HG02642 (cell line): ENCODE measurements around the gene RPL18A.
"Not testable (repeated sequence)": the region's sequence is repeated elsewhere in the genome, so short reads cannot be mapped to it uniquely, and the experiment has no call there.

Experiments used
- ATAC-seq: cut with Tn5 transposase; IDR thresholded peaks from one replicate; pipeline ENCODE4 v1.9.1; 2021; ENCODE audit warnings: mild to moderate bottlenecking; ENCODE audit not compliant: unreplicated experiment, poor library complexity

Gene RPL18A

DNA sequence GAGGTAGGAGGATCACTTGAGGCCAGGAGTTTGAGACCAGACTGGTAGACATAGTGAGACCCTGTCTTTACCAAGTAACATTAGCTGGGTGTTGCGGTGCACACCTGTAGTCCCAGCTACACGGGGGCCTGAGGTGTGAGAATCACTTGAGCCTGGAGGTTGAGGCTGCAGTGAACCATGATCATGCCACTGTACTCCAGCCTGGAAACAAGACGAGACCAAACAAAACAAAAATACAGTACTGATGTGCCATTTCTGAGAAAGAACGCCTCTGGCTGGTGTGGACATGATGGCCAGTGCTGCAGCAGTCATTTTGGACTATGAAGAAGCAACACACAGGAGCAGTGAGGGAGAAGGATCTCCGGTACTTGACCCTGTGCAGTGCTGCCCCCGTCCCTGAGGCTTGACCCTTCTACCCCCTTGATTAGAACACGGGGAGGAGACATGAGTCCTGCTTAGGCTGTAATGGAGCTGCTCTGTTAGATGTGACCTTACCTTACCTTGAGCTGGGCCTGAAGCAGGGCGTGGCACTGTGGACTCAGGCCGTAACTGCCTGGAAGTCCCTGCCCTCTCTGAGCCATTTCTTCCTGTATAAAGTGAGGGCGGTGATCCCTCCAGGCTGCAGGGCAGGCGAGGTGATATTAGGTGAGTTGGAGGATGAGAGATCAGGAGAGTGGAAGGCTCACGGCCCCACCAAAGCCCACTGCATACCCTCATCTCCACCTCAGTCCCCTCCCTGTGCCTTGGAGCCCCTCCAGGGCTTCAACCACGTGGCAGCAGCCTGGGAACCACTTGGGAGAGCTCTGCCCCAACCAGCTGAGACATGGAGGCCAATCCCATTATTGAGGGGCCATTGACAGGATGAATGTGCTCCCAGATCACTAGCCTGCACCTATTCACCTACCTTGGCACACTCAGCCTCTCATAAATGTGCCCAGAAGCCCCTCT, 5.9 kb downstream of the RPL18A start:
- ATAC-seq = no peak

DNA sequence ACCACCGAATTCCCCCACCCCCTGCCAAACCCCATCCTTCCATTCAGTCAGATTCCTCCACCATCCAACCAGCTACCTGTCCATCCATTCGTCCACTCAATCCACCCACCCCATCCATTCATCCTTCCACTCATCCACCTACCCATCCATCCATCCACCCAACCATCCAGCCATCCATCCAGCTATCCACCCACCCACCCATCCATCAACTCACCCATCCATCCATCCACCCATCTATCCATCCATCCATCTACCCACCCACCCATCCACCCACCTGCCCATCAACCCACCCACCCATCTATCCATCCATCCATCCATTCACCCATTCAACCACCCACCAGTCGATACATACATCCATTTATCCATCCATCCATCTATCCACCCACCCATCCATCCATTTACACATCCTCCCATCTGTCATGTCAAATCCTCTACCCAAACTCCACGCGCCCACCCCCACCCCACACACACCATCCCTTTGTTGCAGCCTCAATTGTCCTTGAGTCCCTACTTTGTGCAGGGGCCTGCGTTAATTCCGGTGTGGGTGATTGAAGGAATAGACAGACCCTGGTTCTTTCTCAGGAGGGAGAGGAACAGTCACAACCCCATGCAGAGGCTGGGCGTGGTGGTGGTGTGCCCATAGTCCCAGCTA, 6.7 kb downstream of the RPL18A start:
- ATAC-seq = no peak

DNA sequence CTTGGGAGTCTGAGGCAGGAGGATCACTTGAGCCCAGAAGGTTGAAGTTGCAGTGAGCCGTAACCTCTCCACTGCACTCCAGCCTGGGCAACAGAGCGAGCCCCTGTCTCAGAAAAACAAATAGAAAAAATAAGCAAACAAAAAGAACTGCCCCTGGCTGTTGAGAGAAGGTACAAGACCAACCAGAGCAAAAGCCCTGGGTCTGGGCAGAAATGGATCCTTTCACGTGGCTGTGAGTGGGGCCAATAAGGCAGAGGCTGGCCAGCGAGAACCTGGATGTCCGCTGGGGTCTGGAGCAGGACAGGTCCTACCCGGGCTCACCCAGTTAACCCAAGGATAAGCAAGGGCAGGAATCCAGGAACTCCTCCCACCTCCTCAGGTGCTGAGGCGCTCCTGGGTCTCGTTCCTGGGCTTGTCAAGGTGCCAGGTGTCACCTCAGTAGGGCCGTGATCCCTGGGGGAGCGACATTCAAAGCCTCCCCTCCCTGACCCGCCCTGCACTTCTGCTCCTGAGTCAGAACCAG, 7.3 kb downstream of the RPL18A start:
- no peak for ATAC-seq

DNA sequence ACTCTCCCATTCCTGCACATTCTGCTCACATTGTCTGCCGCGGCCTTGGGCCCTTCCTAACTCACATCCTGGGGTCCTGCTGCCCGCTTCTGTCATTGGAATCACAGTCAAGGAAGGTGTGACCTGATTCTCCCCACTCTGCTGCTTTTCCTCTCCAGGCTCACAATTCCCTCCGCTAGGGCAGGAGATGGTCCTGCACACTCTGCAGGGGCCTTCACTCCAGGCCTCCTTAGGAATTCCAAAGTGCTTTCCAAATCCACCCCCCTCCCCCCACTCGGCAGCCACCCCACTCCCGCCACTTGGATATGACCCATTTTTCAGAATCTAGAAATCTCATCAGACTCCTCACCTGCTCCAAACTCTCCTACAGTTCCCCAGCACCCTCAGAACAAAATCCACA, 9.0 kb downstream of the RPL18A start:
- ATAC-seq = no peak

DNA sequence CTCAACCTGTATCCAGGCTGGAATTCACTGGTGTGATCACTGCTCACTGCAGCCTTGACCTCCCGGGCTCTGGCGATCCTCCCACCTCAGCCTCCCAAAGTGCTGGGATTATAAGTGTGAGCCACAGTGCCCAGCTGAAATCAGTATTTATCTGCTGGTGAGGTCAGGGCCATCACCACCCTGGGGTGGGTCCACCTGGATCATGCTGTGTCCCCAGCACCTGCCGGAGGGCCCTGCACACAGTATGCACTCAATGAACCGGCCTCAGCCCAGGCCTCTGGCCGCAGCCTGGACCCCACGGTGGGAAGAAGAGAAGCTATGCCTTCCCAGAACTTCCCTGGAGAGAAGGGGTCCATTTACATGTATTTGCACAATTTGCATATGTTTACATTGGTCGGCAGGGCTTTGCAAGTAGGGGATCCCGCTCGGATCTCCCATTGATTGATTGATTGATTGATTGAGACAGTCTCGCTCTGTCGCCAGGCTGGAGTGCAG, 9.5 kb downstream of the RPL18A start:
- ATAC-seq = no peak

DNA sequence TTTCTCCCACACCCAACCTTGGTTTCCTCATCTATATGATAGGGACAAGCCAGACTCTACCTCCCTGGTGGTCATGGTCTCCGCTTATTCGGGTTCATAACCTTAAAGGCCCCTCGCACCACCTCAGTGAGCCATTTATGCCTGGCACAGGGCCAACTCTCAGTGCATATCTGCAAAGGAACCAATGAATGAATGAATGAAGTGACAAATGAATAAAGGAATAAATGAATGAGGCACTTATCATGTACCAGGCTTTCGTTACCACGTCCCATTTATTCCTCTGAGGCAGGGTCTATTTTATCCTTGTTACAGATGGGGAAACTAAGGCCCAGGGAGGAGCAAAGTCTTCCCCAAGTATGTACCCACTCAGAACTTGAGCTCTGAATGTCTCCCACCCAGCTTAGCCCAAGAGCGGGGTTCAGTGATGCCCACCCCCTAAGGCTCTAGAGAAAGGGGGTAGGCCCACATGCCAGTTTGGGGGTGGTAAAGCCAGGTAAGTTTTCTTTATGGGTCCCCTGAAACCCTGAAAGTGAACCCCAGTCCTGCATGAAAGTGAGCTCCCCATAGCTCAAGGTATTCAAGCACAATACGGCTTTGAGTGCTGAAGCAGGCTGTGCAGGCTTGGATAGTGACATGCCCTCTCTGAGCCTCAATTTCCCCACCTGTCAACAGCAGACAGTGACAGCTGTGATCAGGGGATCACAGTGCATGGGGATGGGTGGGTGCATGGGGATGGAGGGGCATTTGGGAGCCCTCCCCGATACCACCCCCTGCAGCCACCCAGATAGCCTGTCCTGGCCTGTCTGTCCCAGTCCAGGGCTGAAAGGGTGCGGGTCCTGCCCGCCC, 11.5 kb downstream of the RPL18A start:
- ATAC-seq = no peak

DNA sequence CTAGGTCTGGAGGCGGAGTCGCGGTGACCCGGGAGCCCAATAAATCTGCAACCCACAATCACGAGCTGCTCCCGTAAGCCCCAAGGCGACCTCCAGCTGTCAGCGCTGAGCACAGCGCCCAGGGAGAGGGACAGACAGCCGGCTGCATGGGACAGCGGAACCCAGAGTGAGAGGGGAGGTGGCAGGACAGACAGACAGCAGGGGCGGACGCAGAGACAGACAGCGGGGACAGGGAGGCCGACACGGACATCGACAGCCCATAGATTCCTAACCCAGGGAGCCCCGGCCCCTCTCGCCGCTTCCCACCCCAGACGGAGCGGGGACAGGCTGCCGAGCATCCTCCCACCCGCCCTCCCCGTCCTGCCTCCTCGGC, 12.2 kb downstream of the RPL18A start, which contains the start of gene SLC5A5:
Gene SLC5A5, plus strand, starts transcription at position 68 of the 373 bp plus-strand sequence. CDS start 375 bp downstream, outside the sequence.
- no peak for ATAC-seq

DNA sequence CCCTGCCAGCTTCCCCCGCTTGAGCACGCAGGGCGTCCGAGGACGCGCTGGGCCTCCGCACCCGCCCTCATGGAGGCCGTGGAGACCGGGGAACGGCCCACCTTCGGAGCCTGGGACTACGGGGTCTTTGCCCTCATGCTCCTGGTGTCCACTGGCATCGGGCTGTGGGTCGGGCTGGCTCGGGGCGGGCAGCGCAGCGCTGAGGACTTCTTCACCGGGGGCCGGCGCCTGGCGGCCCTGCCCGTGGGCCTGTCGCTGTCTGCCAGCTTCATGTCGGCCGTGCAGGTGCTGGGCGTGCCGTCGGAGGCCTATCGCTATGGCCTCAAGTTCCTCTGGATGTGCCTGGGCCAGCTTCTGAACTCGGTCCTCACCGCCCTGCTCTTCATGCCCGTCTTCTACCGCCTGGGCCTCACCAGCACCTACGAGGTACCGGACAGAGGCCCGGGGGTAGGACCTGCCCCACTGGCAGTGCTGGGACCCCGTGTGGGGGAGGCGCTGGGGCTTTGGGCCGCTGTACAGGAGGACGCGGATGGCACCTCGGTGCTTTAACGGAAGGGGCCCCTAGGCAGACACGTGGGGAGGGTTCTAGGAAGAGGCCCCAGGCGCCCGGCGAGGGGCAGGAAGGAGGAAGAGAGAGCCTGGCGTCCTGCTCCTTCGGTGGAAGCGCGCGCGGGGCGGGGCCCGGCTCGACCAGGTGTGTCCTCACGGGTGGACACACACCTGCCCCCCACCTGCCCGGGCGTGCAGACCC, 12.7 kb downstream of the RPL18A start:
- no peak for ATAC-seq

DNA sequence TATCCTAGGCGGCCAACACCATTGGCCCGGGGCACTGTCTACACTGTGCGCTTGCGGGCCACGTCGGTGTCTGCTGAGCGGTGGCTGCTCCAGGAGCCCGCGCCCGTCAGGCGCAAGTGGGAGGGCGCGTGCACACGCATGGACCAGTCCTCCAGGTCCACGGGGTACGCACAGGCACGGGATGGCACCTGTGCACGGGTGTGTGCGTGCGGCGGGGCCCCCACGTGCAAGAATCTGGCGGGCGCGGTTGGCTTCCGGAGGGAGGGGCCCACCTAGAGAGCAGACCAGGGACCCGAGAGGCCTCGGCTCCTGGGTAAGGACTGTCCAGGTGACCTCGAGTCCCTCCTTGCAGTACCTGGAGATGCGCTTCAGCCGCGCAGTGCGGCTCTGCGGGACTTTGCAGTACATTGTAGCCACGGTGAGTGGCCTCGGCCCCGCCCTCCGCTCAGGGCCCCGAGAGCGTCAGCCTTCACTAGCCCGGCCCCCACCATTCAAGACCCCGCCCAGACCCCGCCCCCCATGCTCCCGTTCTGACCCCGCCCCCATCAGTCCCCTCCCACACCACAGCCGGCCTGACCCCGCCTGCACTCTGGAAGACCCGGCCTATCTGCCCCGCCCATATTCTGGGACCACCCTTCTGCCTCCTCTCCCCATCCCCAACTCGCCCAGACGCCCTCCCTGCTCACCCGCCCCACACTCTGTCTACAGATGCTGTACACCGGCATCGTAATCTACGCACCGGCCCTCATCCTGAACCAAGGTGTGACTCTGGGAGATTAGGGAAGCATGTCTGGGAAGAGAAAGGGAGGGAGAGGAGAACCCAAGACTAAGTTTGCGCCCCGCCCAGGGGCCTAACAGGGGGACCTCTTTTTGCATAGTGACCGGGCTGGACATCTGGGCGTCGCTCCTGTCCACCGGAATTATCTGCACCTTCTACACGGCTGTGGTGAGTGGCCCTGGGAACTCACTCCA, 14.4 kb downstream of the RPL18A start:
- ATAC-seq = no peak

DNA sequence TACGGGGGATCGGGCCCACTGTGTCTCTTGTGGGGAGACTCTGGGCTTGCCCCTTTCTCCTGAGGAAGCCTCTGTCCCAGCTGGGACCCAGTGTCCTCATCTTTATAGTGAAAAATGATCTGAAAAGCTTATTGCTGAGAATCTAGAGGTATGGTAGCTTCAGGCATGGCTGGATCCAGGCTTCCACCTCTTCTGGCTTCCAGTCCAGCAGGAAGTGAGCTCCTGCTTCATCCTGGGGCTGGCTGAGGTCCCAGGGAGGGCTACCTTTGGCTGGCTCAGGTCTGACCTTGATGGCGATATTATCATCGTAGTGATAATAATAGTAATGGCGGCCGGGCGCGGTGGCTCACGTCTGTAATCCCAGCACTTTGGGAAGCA, 15.0 kb downstream of the RPL18A start:
- no peak for ATAC-seq

DNA sequence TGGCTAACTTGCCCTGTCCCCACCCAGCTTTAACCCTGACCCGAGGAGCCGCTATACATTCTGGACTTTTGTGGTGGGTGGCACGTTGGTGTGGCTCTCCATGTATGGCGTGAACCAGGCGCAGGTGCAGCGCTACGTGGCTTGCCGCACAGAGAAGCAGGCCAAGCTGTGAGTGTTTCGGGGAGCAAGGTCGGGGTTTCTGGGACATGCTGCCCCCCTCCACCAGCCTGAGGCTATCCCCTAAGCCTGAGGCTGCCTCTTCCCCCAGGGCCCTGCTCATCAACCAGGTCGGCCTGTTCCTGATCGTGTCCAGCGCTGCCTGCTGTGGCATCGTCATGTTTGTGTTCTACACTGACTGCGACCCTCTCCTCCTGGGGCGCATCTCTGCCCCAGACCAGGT, 18.0 kb downstream of the RPL18A start:
- ATAC-seq = no peak

DNA sequence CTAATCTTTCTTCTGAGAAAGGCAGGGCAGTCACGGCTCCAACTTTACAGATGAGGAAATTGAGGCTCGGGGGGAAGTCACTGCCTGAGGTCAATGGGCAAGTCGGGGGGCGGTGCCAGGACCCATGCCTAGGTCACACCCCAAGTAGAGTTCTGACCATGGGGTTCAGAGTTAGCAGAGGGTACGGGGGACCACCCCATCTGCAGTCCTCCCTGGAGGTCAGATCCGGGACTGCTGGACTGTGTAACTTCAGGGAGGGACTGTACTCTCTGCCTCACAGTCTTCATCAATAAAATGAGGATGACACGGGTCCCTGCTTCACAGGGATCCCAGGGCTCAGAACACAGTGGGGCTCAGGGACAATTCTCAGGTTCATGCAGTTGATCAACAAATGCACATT, 19.8 kb downstream of the RPL18A start:
- ATAC-seq = no peak

DNA sequence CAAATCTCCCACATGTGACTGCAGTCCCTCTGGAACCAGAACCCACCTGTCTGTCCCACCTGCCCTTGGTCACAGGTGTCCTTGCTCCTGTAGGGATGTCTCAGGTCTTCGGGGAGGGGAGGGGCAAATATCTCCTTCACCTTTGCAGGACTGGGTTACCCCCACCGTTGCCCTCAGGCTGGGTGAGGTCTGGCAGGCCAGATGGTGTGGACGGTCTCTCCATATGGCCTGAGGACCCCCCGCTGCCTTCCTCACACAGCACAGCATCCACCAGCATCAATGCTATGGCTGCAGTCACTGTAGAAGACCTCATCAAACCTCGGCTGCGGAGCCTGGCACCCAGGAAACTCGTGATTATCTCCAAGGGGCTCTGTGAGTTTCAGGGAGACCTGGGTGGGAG, 22.0 kb downstream of the RPL18A start:
- no peak for ATAC-seq

DNA sequence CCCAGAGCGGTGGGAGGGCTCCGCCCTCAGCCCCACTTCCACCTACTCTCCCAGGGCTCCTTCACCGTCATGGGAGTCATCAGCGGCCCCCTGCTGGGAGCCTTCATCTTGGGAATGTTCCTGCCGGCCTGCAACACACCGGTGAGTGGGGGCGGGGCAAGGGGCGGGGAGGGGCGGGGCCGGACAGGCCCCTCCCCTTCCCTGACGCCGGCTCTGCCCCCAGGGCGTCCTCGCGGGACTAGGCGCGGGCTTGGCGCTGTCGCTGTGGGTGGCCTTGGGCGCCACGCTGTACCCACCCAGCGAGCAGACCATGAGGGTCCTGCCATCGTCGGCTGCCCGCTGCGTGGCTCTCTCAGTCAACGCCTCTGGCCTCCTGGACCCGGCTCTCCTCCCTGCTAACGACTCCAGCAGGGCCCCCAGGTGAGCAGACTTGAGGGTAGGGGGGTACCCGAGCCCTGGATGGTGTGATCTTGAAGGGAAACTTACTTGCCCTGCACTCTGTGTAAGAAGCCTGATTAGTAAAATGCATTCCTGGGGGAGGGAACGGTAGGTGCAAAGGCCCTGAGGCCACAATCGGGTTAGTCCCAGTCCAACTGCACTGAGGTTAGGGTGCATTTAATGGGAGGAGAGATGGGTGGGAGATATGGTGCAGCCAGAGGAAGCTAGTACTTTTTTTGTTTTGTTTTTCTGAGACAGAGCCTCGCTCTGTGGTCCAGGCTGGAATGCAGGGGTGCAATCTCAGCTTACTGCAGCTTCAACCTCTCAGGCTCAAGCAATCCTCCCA, 24.1 kb downstream of the RPL18A start:
- ATAC-seq = no peak

DNA sequence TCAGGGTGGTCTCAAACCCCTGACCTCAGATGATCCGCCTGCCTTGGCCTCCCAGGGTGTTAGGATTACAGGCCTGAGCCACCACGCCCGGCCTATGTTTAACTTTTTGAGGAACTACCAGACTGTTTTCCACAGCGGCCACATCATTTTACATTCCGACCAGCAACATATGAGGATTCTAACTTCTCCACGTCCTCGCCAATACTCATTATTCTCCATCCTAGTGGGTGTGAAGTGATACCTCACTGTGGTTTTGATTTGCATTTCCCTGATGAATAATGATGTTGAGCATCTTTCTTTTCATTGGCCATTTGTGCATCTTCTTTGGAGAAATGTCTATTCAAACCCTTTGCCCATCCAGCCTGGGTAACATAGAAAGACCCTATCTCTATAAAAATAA, 26.8 kb downstream of the RPL18A start:
- ATAC-seq = no peak

DNA sequence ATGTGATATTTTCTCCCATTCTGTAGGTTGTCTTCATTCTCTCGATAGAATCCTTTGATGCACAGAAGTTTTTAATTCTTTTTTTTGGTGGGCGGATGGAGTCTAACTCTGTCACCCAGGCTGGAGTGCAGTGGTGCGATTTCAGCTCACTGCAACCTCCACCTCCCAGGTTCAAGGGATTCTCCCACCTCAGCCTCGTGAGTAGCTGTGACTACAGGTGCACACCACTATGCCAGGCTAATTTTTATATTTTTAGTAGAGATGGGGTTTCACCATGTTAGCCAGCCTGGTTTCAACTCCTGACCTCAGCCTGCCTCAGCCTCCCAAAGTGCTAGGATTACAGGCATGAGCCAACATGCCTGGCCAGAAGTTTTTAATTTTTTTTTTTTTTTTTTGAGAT, 27.5 kb downstream of the RPL18A start:
- ATAC-seq = not testable (repeated sequence)

DNA sequence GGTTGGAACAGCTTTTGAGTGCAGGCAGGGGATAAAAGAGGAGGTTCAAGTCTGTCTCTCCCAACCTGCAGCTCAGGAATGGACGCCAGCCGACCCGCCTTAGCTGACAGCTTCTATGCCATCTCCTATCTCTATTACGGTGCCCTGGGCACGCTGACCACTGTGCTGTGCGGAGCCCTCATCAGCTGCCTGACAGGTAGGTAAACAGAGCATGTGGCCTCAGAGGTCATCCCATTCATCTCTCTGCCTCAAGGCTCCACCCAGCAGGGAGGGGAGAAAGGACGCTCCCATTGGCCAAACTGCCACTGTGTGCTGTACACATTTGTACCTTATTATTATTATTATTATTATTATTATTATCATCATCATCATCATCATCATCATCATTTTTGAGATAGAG, 28.6 kb downstream of the RPL18A start:
- ATAC-seq = no peak
